Testis (tissue), 3 donors: ENCODE results near the gene SEH1L. TPM values are rescaled to one million over a fixed set of nuclear protein-coding genes. Genes with fewer than 3 reads are reported as not detected.

Source experiments
- DNase-seq: peaks from one replicate; pipeline ENCODE4 v3.0.0-alpha.2; 2019
- H3K27ac ChIP-seq, 2 donors: fragments of 200-600 bp; sonication (generic); one replicate each; pipeline ENCODE4 v1.5.1; 2019
- H3K27me3 ChIP-seq: fragments of 200-600 bp; sonication (generic); one replicate; pipeline ENCODE4 v1.5.1; 2019
- H3K36me3 ChIP-seq: fragments of 200-600 bp; sonication (generic); one replicate; pipeline ENCODE4 v1.5.1; 2017; ENCODE audit warnings: low read depth; ENCODE audit errors: missing control alignments
- H3K4me1 ChIP-seq: fragments of 200-600 bp; sonication (generic); one replicate; pipeline ENCODE4 v1.5.1; 2019
- H3K4me3 ChIP-seq, 2 donors: fragments of 200-600 bp; sonication (generic); one replicate each; pipeline ENCODE4 v1.5.1; 2017 to 2019
- H3K9me3 ChIP-seq: fragments of 200-600 bp; sonication (generic); one replicate; pipeline ENCODE4 v1.5.1; 2017
- CTCF ChIP-seq, 3 experiments: fragments of 450-650 bp in 2 of 3; fragments of 200-600 bp in 1 of 3; sonication (generic) in 1 of 3; IDR thresholded peaks; one replicate each; pipeline ENCODE4 v1.5.1; 2016 to 2019; ENCODE audit warnings: antibody characterized with exemption in 3 of 3, mild to moderate bottlenecking in 2 of 3, moderate library complexity in 1 of 3
- POLR2A ChIP-seq: fragments of 450-650 bp; IDR thresholded peaks from one replicate; pipeline ENCODE4 v1.6.1; 2017; ENCODE audit warnings: antibody characterized with exemption, mild to moderate bottlenecking, moderate library complexity
- WGBS, 2 donors: methylation state at CpG; one replicate each; pipeline ENCODE4 v1.1.5; 2018; 5-methylcytosine and 5-hydroxymethylcytosine counted together
- intact Hi-C: fragments of 100-400 bp; cut with DNase I; formaldehyde crosslinking; loops from one replicate; pipeline ENCODE4 v1.15.1; 2023; ENCODE audit warnings: low total_unique reads
- polyA plus RNA-seq: library from polyadenylated mRNA; stranded (reverse); fragments of 350-450 nt; fragmentation: Illumina TruSeq; extraction: RNeasy Lipid Tissue Mini Kit (QIAGEN cat#74804); gene quantifications from one replicate; pipeline ENCODE4 v1.2.3, GENCODE V29; 2014; ENCODE audit warnings: low read depth, low replicate concordance; ENCODE audit not compliant: insufficient read depth
- total RNA-seq, 2 donors: library from RNA; depleted of rRNA; stranded (reverse); fragments of >200 nt; gene quantifications; one replicate each; pipeline ENCODE4 v1.2.3, GENCODE V29; 2016

SEH1L gene
- total and polyA plus RNA-seq, 3 donors from 2014 or later: 33.5 to 43.5 (median 37.1) TPM

GRCh38 chr18:13003466-13003896, 55.7 kb downstream of the SEH1L start:
- peak; percentile 75 for DNase-seq
- no peak overlapping the region for H3K4me3 ChIP-seq
- no peaks in the 10 kb centered on the region for H3K27me3 ChIP-seq
- H3K36me3 ChIP-seq: no peaks in the 10 kb centered on the region
- no peaks in the 10 kb centered on the region for H3K9me3 ChIP-seq
- H3K4me1 ChIP-seq: peaks cover 16% of the 10 kb centered on the region
- intact Hi-C loops: no loop called here
- H3K27ac ChIP-seq: no peak overlapping the region
- TF ChIP-seq CTCF (IDR thresholded peaks at IDR 0.05): peak; percentile 16 to 44 (median 36)
- TF ChIP-seq POLR2A: no peak
- WGBS, 2 donors: 57 to 59% methylated on average over 7 of the region's 7 CpGs

- no peaks in the 10 kb centered on the region for H3K36me3 ChIP-seq
- intact Hi-C loops: no loop called here
- H3K4me1 ChIP-seq: peaks cover 12% of the 10 kb centered on the region
- TF ChIP-seq POLR2A (no peak), CTCF (IDR thresholded peaks at IDR 0.05) (no peak)
- H3K4me3 ChIP-seq: no peak overlapping the region
- H3K27me3 ChIP-seq: no peaks in the 10 kb centered on the region
- no peak for DNase-seq
- 68 to 80% methylated on average over 8 of the region's 8 CpGs for WGBS, 2 donors
- no peaks in the 10 kb centered on the region for H3K9me3 ChIP-seq
- H3K27ac ChIP-seq: no peak overlapping the region
Observed at GRCh38 chr18:13004396-13004795, 56.6 kb downstream of the SEH1L start.

GRCh38 chr18:13005289-13005688, 57.5 kb downstream of the SEH1L start:
- intact Hi-C loops: no loop called here
- no peaks in the 10 kb centered on the region for H3K27me3 ChIP-seq
- H3K4me1 ChIP-seq: peaks cover 12% of the 10 kb centered on the region
- no peaks in the 10 kb centered on the region for H3K36me3 ChIP-seq
- no peak for DNase-seq
- WGBS, 2 donors: 82 to 92% methylated on average over 1 of the region's 1 CpG
- TF ChIP-seq CTCF (IDR thresholded peaks at IDR 0.05) (no peak), POLR2A (no peak)
- no peak overlapping the region for H3K4me3 ChIP-seq
- no peaks in the 10 kb centered on the region for H3K9me3 ChIP-seq
- no peak overlapping the region for H3K27ac ChIP-seq

DNA sequence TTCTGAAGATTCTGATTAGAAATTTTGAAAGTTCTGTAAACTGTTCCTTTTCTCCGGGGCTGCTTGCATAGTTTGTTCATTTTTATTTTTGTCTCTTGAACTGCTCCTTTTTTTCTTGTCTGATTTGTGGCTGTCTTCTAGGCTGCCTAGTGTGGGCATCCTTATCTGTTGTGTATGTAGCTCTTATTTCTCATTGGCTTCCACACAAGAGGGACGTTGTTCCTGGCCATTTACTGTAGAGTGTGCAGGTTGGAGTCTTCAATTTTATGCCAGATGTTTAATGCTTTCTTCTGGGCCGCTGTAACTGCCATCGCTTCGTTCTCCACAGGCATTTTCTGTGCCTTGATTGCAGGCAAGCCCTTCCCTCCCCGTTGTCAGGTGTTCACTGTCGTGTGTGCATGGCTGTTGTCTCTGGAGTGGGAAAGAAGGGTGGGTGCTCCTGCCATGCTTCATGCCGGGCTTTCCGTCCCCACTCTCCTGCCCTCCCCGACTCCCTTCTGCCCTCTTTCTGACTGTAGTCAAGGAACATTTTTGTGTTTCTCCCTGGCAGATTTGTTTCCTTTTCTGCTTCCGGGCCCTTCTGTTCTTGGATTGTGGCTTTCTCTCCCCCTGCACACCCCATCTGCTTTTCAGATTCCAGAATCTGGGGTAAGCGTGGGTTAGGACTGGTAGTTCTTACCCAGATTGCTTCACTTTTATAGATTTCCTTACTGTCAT, 58.9 kb downstream of the SEH1L start:
- Histone ChIP-seq H3K27ac (peak overlapping the region; percentile 16 to 55), H3K9me3 (no peaks in the 10 kb centered on the region), H3K27me3 (no peaks in the 10 kb centered on the region), H3K4me3 (no peak overlapping the region), H3K36me3 (no peaks in the 10 kb centered on the region), H3K4me1 (peaks cover 12% of the 10 kb centered on the region)
- no peak for TF ChIP-seq POLR2A
- no peak for TF ChIP-seq CTCF (IDR thresholded peaks at IDR 0.05)
- no peak for DNase-seq
- WGBS, 2 donors: 64 to 66% methylated on average over 12 of the region's 12 CpGs
- intact Hi-C loops: no loop called here

DNA sequence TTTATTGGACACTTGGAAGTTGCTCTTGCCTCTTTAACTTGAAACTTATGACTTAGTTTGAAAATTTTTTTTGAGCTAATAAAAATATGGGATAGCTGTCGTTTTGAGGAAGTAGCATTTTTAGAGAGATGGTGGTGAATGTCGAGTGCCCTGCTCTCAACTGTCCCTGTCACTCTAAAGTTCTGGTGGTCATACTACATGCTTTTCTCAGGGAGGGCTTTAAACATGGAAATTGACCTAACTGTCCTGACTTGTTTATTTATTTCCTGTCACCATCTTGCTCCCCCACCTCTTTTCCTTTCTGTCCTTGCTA, 59.4 kb downstream of the SEH1L start:
- TF ChIP-seq CTCF (IDR thresholded peaks at IDR 0.05) (no peak), POLR2A (no peak)
- 46 to 68% methylated on average over 2 of the region's 2 CpGs for WGBS, 2 donors
- no peak for DNase-seq
- no peaks in the 10 kb centered on the region for H3K27me3 ChIP-seq
- peak overlapping the region; percentile 16 to 55 for H3K27ac ChIP-seq
- no peaks in the 10 kb centered on the region for H3K36me3 ChIP-seq
- H3K4me3 ChIP-seq: no peak overlapping the region
- H3K4me1 ChIP-seq: peaks cover 12% of the 10 kb centered on the region
- intact Hi-C loops: no loop called here
- H3K9me3 ChIP-seq: no peaks in the 10 kb centered on the region
